NCI-H774 (cell line): ENCODE measurements around the gene ENO1.
"Not testable (repeated sequence)": the region's sequence is repeated elsewhere in the genome, so short reads cannot be mapped to it uniquely, and the experiment has no call there.

Experiments
- DNase-seq: peaks from one replicate; lab custom pipeline; 2025; lab: John Stamatoyannopoulos, UW

Gene ENO1

DNA sequence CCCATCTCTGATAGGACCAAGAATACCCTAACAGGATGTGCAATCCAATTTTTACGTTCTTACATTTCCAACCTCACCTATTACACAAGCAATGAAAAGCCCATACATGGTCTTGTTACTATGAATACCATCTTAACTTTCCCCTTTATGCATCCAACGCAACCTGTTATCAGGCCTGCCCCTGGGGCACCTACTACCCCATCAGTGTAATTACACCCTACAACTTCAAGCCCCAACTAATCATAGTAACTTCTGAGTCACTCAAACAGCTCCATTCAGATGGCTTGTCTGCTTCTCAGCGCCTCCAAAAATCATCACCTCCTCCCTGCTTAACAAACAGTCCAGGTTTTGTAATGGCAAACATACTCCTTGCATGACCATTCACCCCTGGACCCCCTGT, 18.3 kb upstream of the ENO1 start:
- not testable (repeated sequence) for DNase-seq

GRCh38 chr1:8892026-8892425, 13.5 kb upstream of the ENO1 start:
- no peak for DNase-seq

DNA sequence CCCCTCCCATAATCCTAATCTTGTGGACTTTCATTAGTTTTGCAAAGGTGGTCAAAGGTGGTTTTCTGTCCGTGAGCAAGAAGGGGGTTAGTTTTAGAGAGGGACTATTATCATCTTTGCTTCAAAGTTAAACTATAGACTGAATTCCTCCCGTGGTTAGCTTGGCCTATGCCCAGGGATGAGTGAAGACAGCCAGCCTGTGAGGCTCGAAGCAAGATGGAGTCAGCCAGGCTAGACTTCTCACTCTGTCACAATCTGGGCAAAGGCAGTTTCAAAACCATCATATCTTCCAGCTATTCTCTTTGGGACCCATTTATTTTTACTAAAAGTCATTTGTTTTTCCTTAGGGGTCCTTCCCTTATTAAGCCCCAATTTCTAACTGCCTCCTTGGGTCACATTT, 12.9 kb upstream of the ENO1 start:
- DNase-seq, result no peak

- no peak for DNase-seq
Observed at GRCh38 chr1:8889925-8890785, 11.7 kb upstream of the ENO1 start.

DNA sequence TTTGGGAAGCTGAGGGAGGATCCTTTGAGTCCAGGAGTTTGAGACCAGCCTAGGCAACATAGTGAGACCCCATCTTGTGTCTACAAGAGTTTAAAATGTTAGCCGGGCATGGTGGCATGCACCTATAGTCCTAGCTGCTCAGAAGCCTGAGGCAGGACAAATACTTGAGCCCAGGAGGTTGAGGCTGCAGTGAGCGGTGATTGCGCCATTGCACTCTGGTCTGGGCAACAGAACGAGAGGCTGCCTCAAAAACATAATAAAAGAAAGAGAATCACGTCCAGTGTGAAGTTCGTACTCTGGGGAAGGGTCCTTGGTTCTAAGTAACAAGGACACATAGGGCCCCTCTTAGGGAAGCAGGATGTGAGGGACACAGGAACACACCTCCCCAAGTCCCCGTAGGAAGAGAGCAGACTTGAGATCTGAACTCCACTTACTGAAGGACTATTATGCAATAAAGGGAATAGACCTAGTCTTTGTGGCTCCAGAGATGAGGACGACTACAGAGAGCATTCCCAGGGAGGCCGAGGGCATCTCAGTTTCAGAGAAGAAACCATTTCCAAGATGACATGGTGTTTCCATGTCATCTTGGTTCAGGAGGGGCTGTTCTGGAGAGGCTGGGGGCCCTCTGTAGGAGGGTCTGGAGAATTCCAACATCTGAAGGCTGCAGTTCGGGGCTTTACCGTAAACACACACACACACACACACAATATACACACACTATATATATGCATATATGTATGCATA, 10.8 kb upstream of the ENO1 start:
- DNase-seq, result no peak

- no peak for DNase-seq
Observed at GRCh38 chr1:8886589-8886988, 8.1 kb upstream of the ENO1 start.

GRCh38 chr1:8886031-8886524, 7.6 kb upstream of the ENO1 start:
- DNase-seq, result not testable (repeated sequence)

- DNase-seq, result not testable (repeated sequence)
Observed at GRCh38 chr1:8884105-8884504, 5.6 kb upstream of the ENO1 start.

GRCh38 chr1:8883491-8883890, 5.0 kb upstream of the ENO1 start:
- no peak for DNase-seq

DNA sequence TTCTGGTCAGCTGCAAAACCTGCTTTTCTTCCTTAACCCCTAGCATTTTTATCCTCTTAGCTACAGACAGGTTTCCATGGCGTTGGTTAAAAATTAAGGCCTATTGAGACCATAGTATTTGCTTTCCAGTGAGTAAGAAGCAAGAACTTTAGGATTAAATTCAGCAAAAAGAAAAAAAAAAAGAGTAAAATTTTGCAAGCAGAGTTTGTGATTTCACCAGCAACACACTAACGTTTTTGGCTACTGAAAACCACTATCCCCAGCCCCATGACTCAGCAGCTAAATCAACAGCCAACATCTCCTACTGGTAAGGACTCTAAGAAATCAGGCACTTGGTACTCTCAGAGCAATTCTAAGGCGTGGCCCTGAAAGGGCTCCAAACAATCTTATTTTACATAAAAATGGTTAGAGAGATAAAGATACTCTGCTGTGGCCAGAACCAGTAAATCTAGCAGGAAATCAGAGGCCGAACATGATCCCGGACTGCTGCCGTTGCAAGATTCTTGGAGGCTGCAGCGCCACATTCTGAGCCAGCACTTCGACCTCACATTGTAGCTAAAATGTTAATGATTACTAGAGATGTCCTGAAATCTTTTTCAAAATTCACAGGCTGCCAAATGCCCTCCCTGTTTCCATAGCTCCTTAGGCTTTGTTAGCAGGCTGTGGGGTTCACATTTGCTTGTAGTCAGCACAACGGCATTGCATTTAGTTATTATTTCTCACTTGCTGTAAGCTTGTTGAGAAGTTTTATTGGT, 1.6 kb upstream of the ENO1 start:
- DNase-seq, result no peak

DNA sequence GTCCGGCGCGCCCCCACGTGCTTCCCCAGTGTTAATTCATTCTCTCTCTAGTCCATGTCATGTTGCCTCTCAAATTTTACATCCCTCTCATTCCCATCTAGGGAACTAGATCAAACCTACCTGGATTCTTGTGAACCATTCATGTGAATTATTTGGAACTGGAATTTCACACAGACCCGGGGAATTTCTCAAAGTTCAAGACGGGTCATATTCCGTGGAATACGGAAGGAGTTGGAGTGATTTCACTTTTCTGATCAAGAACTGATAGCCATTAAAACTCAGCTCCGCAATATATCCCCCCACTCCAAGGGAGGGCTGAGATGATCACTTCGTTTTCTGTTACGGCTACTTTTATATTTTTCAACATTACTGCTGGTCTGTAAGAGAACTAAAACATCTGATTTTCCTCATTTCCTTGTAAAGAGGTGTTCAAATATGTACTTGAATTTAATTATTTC, 1.0 kb upstream of the ENO1 start:
- no peak for DNase-seq

GRCh38 chr1:8878698-8879463, 395 bp upstream of the ENO1 start:
- peak; percentile 81 for DNase-seq

DNA sequence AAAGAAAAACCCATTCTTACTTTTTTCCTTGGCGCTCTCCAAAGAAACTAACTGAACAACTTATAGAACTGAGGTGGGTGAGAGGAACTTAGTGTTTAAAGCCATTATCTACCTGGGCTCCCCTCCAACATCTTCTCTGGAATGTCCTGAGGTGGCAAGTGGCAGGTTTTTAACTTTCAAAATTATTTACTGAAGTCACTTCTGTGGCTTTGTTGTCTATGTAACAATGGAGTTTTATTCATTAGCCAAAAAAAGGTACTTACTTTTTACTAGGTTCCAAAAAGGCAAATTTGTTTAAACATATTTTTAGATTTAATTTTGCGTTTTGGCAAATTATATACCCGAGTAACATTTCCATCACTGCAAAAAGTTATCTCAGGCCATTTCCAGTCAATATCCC, 2.4 kb downstream of the ENO1 start:
- DNase-seq, result no peak

- DNase-seq, result no peak
Observed at GRCh38 chr1:8875216-8875861, 3.1 kb downstream of the ENO1 start.

DNA sequence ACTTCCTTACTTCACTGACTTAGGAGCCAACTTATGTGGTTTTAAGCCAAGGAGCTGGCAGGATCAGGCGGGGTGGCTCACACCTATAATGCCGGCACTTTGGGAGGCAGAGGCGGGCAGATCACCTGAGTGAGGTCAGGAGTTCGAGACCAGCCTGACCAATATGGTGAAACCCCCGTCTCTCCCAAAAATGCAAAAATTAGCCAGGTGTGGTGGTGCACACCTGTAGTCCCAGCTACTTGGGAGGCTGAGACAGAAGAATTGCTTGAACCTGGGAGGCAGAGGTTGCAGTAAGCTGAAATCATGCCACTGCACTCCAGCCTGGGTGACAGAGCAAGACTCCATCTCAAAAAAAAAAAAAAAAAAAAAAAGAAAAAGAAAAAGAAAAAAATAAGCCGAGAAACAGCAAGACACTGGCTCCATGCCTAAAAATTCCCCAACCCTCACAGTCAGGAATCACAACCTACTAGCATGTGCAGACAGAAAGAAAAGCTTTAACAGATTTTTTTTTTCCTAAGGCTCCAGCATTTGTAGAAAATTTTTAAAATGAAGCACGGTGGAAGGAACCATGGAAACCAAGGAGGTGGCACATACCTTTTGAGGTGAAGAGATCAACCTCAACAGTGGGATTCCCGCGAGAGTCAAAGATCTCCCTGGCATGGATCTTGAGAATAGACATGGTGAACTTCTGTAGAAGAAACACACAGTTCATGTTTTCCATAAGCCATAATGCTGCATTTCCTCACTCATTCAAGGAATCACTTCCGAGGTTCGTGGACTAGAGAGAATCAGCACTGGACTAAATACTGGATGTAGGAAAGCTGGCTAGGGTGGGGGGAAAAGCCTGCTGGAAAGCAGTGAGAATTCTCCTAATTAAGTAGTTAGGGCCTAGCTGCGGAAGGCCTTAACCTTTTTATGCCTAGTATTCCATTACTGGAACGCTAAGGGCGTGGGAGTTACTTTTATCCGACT, 4.0 kb downstream of the ENO1 start:
- DNase-seq, result no peak

- no peak for DNase-seq
Observed at GRCh38 chr1:8873506-8874229, 4.8 kb downstream of the ENO1 start.

GRCh38 chr1:8873001-8873400, 5.5 kb downstream of the ENO1 start:
- no peak for DNase-seq

DNA sequence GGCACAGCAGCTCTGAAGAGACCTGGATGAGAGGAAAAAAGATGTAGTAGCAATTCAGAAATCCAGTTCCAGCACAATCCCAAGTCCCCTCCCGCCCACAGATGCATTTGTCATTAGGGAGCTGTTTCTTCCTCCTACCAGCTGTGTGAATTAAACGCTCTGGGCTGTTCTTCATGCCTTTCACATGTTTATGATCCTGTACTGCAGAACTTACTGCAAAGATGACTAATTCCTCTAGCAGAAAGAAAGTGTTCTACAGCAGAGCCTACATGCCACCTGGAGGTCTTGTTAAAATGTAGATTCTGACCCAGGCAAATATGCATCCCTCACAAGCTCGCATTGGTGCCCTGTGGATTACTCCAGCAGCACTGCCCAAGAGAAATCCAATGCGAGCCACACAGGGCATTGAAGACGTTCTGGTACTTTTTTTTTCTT, 6.5 kb downstream of the ENO1 start:
- no peak for DNase-seq

DNA sequence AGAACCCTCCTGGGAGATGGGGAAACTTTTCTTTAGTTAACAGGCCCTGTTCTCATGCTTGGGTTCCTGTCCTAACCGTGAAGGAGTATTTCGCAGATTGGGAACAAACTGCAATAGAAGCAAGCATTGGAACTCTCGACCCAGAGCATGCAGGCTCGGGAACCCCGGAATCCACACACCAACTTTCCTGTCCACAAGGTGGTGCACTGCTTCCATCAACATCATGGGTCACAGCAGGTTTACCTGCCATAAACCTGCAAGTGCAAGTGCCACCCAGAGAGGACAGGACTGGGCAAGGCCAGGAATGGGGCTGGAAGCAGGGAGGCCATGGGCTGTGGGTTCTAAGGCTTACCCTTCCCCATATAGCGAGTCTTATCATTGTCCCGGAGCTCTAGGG, 6.9 kb downstream of the ENO1 start:
- no peak for DNase-seq
